NK-92 treated with Interleukin-12 subunit alpha and Interleukin-12 subunit beta, amount 100 ng/mL, for 24 hours (cell line): Measurements from ENCODE around the gene TFF3.

ENCODE experiments used
- DNase-seq: peaks from one replicate; lab custom pipeline; 2025; lab: John Stamatoyannopoulos, UW

The TFF3 gene

GRCh38 chr21:42320791-42321190 lies 5.6 kb upstream of the TFF3 start:
- no peak for DNase-seq

- DNase-seq = no peak
Observed at GRCh38 chr21:42319851-42320572, 4.8 kb upstream of the TFF3 start.

- DNase-seq = no peak
Observed at GRCh38 chr21:42319376-42319775, 4.2 kb upstream of the TFF3 start.

GRCh38 chr21:42317826-42318746 lies 2.9 kb upstream of the TFF3 start:
- no peak for DNase-seq

- no peak for DNase-seq
Observed at GRCh38 chr21:42317341-42317741, 2.1 kb upstream of the TFF3 start.

- no peak for DNase-seq
Observed at GRCh38 chr21:42316891-42317290, 1.7 kb upstream of the TFF3 start.

- no peak for DNase-seq
Observed at GRCh38 chr21:42314616-42315295, 453 bp downstream of the TFF3 start.

- no peak for DNase-seq
Observed at GRCh38 chr21:42313501-42313969, 1.7 kb downstream of the TFF3 start.

GRCh38 chr21:42312626-42313104 lies 2.5 kb downstream of the TFF3 start:
- DNase-seq = no peak

- no peak for DNase-seq
Observed at GRCh38 chr21:42311816-42312625, 3.2 kb downstream of the TFF3 start.

GRCh38 chr21:42311160-42311559 lies 4.0 kb downstream of the TFF3 start:
- DNase-seq = no peak

GRCh38 chr21:42310411-42311001 lies 4.7 kb downstream of the TFF3 start:
- no peak for DNase-seq

GRCh38 chr21:42309753-42310213 lies 5.4 kb downstream of the TFF3 start:
- peak; percentile 23 for DNase-seq

GRCh38 chr21:42308914-42309752 lies 6.1 kb downstream of the TFF3 start:
- DNase-seq = no peak

- no peak for DNase-seq
Observed at GRCh38 chr21:42308161-42308913, 6.9 kb downstream of the TFF3 start.

- DNase-seq = no peak
Observed at GRCh38 chr21:42307106-42307505, 8.1 kb downstream of the TFF3 start.

GRCh38 chr21:42306366-42307035 lies 8.7 kb downstream of the TFF3 start:
- no peak for DNase-seq

- no peak for DNase-seq
Observed at GRCh38 chr21:42305707-42306147, 9.5 kb downstream of the TFF3 start.
